Measurements from ENCODE around the gene TMED1.
"Not testable (repeated sequence)": the region's sequence is repeated elsewhere in the genome, so short reads cannot be mapped to it uniquely, and the experiment has no call there.

Gene TMED1, protein sequence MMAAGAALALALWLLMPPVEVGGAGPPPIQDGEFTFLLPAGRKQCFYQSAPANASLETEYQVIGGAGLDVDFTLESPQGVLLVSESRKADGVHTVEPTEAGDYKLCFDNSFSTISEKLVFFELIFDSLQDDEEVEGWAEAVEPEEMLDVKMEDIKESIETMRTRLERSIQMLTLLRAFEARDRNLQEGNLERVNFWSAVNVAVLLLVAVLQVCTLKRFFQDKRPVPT

DNA sequence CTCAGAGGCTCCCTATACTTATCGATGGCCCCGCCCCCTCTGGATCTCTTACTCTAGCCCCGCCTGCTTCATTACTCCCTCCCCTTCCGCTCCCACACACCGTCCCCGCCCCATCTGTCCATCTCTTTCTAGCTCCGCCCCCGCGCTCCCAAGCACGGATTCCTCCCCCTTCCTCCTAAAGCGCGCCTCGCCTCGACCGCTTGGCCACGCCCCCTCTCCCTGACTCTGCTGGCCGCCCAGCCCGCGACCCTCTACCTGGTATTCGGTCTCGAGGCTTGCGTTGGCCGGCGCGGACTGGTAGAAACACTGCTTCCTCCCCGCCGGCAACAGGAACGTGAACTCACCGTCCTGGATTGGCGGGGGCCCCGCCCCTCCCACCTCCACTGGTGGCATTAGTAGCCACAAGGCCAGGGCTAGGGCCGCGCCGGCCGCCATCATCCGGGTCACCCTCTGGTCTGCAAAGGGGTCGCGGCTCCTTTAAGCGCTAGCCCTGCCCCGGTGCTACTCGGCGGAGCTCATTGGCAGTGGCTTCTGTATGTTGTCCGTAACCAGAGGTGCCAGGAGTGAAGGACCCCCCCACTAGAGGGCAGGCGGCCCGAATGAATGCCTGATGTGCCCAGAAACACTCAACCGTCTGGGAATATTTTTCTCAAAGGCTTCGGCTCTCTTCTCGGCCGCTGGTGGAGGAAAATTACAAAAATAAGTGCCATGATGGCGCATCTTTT, at the start of gene TMED1:
TSS of gene TMED1 (minus strand) at position 459 of the 725 bp plus-strand sequence. CDS start at position 438, 21 bp downstream.
- DNase-seq (ENCODE audit: low read depth) = peak; percentile 94

DNA sequence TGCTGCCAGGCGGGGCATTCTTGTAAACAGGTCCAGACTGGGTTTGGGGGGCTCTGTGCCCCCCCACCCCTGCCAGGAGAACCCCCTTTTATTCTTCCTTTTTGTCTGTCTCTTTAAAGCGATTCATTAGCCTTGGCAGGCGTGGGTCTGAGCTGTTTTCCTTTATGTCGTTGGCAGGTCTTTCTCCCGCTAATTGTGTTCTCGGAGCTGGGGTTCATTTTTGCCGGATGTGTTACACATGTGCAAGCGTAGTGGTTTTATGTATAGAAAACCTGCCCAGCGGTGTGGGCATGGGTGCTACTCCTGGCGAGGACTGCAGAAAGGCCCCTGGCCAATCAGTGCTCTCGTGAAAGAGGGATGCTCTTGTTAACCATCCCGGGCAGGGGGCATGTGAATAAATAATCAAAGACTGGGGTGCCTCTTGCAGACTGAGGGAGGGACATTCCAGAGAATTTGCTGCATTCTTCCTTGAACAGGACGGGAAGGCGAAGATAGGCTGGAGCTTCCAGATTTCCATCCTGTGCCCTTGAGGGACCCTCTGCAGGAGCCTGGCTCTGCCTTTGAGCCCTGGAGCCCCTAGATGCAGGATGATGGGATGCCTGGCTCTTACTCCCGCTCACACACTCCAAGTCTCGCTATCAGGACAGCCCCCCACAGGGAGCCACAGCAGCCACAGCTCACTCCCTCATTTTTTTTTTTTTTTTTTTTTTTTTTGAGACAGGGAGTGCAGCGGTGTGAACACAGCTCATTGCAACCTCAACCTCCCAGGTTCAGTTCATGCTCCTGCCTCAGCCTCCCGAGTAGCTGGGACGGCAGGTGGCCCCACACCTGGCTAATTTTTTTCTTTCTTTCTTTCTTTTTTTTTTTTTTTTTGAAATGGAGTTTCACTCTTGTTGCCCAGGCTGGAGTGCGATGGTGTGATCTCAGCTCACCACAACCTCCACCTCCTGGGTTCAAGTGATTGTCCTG, 49.5 kb upstream of the TMED1 start:
- DNase-seq (ENCODE audit: low read depth) = no peak

DNA sequence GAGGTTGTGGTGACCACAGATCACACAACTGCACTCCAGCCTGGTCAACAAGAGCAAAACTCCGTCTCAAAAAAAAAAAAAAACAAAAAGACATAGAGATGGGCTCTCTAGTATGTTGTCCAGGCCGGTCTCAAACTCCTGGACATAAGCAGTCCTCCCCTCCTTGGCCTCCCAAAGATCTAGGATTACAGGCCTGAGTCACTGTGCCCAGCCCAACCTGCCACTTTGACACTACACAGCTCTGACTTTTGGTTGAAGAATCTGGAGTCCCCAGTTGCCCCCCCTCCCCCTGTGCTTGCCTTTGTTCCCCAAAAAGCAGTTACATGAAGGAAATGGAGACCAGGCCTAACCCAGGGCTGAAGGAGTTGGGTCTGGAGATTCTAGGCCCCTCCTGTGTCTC, 48.3 kb upstream of the TMED1 start:
- DNase-seq (ENCODE audit: low read depth) = no peak

DNA sequence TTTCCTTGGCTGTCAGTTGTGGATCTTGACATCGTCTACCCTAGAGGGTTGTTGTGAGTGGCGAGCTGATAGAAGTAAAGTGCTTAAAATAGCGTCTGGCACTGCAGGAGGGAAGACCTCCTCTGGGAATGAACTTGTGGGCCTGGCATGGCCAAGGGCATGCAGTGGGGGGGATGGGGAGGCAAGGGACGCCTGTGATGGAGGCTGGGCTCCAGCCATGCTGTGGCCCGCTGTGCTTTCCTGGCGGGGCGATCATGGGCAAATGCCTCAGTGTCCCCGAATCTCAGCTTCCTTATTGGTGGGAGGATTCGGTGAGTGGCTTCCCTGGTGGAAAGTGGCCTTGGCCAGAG, 46.1 kb upstream of the TMED1 start:
- DNase-seq (ENCODE audit: low read depth) = no peak

DNA sequence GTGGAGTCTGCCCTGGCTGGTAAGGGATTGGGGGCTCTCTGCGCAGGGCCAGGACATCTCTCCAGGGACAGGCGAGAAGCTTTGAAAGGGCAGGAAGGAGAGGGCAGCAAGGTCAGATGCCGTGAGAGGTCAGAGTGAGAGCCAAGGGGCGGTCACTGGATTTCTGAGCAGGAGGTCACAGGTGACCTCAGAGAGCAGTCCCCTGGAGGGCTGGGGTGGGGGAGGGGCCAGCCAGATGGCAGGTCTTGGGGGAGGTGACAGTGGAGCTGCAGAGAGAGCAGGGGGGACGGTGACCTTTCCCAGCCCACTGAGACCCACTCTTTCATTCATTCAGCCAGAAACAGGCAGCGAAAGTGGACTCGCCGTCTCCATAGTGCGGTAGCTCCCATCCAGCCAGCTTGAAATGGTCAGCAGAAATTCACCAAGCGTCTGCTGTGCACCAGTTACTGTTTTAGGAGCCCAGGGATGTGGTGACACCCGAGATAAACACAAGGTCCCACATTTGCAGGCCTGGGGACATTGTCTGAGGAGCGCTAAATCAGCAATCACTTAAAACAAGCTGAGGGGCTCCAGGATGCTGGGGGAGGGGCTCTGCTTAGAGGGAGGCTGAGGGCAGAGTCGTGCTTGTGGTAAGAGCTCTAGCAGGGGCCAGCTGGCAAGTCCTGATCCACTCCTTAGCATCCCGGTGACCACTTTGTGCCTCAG, 45.5 kb upstream of the TMED1 start:
- no peak for DNase-seq (ENCODE audit: low read depth)

DNA sequence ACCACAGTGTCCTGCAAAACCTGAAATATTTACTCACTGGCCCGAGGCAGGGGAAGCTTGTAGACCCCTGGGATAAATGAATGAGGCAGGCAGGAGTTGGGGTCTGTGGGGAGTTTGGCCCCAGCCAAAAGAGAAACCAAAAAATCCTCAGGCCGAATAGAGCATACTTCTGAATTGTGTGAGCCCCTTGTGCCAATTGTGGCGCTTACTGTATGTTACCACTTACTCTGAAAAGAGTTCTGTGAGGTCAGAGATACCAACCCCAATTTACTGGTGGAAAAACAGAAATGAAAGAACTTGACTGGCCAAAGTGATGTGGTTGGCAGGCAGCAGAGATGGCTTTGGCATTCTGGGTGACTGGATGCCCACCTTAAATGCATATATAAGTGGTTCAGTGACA, 42.2 kb upstream of the TMED1 start:
- DNase-seq (ENCODE audit: low read depth) = no peak

DNA sequence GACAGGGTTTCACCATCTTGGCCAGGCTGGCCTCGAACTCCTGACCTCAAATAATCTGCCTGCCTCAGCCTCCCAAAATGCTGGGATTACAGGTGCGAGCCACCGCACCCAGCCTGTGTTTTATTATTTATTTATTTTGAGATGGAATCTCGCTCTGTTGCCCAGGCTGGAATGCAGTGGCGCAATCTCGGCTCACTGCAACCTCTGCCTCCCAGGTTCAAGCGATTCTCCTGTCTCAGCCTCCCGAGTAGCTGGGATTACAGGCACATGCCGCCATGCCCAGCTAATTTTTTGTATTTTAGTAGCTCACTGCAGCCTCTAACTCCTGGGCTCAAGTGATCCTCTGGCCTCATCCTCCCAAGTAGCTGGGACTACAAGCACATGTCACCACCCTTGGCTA, 41.6 kb upstream of the TMED1 start:
- not testable (repeated sequence) for DNase-seq (ENCODE audit: low read depth)

DNA sequence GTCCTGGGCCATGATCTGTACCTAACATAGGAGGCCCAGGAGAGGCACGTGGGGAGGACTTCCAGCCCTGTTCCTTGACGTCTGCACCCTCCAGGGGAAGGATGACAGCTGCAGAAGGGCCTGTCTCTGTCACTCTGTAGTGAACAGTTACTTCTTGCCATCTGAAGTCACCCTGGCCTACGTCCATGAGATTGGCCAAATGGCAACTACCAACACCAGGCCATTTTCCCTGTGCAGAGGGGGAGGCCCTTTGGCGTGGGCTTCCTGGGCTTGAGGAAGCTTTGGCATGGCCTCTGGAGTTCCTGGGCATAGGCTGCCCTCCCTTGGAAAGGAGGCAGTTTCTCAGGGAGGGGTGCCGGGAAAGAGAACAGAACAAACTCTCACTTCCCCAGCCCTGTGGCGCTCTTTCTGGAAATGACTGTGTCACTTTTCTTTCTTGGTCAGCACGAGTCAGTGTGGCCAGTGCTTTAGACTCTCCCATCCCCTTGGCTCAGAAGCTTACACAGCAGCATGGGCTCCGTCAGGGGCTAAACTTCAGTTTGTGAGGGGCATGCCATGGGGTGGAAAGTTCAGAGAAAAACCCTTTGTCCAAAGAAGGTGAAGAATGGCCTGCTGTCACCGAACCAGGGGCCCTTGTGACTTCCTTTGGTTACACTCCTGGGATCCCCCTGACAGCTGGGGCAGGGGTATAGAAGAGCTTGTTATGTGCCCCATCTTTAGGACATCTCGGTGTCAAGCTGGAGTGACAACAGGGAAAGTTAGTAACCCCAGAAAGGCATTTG, 40.6 kb upstream of the TMED1 start:
- DNase-seq (ENCODE audit: low read depth) = no peak

DNA sequence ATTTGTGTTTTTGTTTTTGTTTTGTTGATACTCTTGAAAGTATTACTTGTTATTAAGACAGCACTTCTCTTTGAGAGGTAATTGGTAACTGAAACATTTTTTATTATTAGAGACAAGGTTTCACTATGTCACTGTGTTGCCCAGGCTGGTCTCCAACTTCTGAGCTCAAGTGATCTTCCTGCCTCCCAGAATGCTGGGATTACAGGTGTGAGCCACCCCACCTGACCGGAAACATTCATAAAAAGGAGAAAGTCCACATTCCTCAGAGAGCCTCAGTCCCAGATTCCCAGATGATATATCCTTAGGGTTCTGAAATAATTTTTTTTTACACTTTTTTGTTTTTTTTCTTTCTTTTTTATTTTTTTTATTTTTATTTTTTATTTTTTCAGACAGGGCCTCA, 38.0 kb upstream of the TMED1 start:
- DNase-seq (ENCODE audit: low read depth) = no peak

DNA sequence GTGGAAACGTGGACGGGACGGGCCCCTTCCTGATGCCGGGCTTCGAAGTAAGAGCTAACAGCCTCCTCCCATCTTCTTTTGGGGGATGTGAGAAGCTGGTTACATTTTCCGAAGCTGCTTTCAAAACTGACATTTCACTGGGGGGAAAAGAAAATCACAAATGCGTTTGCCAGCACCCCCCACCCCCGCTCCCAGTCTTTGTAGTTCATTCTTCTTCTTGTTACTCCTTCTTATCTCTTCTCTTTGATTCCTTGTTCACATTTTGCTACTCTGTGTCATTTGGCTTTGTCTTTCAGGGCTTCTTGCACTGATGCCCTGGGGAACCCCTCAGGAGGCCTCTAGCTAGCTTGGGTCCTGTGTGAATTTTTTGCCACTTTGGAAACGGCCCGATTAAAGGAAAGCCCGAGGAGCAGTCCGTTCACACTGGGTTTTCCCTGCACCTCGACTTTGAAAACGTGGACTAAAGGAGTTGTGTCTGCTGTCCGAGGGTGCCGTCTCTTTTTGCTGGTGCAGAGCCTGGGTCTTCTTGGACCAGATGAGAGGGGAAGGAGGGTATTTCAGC, 36.6 kb upstream of the TMED1 start:
- no peak for DNase-seq (ENCODE audit: low read depth)

DNA sequence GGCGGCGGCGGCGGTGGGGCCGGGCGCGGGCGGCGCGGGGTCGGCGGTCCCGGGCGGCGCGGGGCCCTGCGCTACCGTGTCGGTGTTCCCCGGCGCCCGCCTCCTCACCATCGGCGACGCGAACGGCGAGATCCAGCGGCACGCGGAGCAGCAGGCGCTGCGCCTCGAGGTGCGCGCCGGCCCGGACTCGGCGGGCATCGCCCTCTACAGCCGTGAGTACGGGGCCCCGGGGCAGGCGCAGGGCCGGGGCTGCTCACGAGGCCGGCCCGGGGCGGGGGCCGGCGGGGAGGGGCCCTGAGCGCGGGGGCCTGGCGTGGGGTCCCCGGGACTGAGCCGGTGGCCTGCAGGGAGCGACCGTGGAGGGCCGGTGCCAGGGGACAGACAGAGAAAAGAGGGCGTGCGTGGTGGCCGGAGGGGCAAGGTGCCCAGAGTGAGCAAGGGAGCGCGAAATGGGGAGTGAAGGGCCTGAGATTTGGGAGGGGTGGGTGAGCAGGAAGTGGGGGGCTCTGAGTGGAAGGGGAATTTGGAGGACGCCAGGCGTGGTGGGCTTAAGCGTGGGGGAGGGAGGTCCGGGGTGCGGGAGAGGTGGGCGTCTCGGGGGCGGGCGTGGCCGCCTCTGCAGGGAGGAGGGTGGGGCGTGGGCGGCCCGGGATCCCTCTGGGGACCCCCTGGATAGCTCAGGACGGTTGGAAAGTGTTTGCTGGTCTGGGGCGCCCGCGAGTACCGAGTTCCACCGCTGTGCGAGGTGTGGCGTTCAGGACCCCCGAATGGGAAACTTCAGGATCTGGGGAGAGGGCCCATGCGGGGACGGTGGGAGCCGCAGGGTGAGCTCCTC, 35.9 kb upstream of the TMED1 start:
- DNase-seq (ENCODE audit: low read depth) = no peak

DNA sequence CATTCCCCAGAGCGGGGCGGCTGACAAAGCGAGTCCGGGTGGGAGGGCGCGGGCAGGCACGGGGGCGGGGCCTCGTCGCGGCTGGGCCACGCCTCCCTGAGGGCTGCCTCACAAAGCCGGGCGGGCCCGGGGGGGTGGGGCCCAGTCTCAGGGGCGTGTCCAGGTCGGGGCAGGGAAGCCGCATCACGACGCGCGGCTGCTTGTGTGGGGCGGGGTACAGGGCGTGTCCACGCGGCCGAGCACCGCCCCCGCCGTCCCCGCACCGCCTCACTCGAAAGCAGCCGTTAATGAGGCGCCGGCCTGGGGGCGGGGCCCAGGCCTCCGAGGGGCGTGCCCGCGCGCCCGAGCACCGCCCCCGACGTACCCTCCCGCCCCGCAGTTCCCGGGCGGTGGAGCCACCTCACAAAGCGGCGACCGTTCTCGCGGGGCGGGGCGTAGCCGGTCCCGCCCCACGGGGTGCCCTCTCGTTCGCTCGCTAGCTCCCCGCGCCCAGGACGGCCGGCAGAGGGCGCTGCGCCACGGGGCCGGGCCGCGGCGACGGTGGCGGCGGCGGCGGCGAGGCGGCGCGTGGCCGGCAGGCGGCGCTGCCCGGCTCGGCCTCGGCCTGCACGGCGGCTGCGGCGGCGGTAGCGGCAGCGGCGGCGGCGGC, 35.1 kb upstream of the TMED1 start, which contains the start of gene CARM1:
TSS of gene CARM1 (plus strand) at position 599 of the 649 bp plus-strand sequence. CDS start 150 bp downstream, outside the sequence.
- DNase-seq (ENCODE audit: low read depth) = peak; percentile 98

DNA sequence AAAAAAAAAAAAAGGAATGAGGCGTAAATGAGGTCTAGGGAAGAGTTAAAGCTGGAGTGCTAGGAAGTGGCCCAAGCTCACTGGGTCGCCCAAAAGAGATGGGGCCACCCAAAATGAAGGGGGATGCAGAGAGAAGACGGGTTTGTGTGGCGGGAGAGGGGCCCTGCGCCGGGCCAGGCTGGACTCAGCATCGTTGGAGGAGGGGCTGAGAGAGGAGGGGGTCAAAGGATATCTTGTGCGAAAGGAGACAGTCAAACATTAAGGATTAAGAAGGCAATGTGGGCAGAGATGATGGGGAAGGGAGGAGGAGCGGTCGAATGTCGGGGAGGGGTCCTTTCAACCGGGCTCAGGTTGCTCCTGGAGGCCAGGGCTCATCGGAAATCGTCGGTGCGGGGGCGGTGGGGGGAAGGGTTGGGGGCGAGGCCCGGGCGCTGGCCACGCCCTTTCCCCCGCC, 34.5 kb upstream of the TMED1 start:
- no peak for DNase-seq (ENCODE audit: low read depth)

DNA sequence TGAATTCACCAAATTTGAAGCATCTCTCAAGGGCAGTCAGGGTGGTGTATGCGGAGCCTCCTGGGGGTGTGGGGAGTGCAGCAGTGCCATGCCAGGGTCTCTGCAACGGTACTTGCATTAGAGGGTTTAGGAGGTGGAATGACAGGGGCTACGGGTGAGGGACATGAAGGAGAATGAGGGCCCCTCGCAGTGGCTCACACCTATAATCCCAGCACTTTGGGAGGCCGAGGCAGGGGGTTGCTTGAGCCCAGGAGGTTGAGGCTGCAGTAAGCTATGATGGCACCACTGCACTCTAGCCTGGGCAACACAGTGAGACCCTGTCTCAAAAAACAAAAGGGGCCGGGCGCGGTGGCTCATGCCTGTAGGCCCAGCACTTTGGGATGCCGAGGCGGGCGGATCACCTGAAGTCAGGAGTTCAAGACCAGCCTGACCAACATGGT, 33.9 kb upstream of the TMED1 start:
- not testable (repeated sequence) for DNase-seq (ENCODE audit: low read depth)

DNA sequence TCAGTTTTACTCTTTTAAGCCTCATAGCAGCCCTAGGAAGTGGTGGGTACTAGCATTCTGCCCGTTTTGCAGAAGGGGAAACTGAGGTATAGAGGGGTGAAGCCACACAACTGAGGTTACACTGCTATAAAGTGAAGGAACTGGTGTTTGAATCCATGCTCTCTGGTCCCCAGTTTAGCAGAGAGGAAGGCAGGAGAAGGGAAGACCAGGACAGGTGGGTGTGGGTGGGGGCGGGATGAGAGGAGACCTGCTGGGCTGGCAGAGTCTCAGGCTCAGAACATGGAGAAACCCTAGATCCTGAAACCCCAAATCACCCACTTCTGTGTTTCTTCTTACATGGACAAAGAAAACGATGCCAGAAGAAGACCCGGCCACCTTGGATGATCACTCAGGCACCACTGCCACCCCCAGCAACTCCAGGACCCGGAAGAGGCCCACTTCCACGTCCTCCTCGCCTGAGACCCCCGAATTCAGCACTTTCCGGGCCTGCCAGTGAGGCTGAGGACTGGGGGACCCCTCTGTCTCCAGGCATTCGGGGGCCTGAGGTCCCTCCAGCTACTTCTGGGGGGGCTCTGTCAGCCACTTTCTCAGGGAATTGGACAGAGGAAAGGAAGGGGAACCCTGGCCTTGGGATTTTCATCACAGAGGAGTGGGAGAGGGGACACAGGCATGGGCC, 33.0 kb upstream of the TMED1 start:
- DNase-seq (ENCODE audit: low read depth) = no peak

DNA sequence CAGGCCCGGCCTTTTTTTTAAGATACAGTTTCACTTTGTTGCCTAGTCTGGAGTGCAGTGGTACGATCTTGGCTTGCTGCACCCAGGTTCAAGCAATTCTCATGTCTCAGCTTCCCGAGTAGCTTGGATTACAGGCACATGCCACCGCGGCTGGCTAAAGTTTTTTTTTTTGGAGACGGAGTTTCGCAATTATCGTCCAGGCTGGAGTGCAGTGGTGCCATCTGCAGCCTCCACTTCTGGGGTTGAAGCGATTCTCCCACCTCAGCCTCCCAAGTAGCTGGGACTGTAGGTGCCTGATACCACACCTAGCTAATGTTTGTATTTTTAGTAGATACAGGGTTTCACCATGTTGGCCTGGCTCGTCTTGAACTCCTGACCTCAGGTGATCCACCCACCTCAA, 30.5 kb upstream of the TMED1 start:
- DNase-seq (ENCODE audit: low read depth) = no peak

DNA sequence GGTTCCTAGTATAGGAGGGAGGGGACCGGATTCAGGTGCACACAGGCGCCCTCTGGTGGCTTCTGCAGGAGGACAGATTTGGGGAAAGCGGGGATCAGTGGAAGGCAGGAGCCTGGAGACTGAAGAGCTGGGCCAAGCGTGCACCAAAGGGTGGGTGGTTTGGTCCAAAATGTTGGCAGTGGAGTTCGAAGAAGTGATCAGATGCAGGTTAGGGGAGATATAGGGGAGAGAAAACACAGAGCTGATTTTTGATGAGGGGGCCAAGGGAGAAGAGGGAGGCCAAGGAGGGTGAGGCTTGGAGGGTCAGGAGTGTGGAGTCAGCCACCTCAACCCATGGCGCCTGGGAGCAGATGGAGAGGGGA, 28.5 kb upstream of the TMED1 start:
- peak; percentile 66 for DNase-seq (ENCODE audit: low read depth)

DNA sequence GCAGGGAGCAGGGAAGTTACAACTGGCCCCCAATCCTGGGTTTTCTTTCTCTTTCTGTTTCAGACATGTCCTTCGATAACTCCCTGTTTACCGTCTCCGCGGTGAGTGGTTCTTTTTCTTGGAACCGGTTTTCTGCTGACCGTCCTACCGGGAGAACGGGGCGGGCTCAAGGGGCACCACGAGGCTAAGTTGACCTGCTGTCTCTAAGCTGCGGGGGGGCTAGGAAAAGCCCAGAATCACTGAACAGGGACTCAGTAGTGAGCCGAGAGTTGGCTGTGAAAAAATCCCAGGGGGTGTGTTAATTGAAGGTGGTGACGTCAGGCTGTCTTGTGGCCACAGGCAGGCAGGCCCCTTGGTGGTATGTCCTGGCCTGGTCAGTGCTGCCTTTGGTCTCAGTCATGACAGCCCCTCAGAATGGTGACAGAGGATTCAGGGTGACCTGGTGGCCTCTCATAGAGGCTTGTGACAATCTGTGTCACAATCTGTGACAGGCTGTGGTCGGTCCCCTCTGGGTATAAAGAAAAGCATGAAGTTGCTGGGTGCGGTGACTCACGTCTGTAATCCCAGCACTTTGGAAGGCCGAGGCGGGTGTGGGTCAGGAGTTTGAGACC, 27.2 kb upstream of the TMED1 start:
- DNase-seq (ENCODE audit: low read depth) = no peak

Measured in stimulated activated CD8-positive, alpha-beta memory T cell treated with anti-CD3 and anti-CD28 coated beads, Interleukin-7, amount 100 ng/mL, for 24 hours (primary cell).